ENCODE results near the gene HEATR1.
"Not testable (repeated sequence)": the region's sequence is repeated elsewhere in the genome, so short reads cannot be mapped to it uniquely, and the experiment has no call there.

Gene HEATR1

GRCh38 chr1:236509647-236510401 is 94.5 kb downstream of the HEATR1 start:
- DNase-seq (ENCODE audit: low read depth in 2 of 2) = no peak

- no peak for DNase-seq (ENCODE audit: low read depth in 2 of 2)
Measured at GRCh38 chr1:236509203-236509602, 95.1 kb downstream of the HEATR1 start.

DNA sequence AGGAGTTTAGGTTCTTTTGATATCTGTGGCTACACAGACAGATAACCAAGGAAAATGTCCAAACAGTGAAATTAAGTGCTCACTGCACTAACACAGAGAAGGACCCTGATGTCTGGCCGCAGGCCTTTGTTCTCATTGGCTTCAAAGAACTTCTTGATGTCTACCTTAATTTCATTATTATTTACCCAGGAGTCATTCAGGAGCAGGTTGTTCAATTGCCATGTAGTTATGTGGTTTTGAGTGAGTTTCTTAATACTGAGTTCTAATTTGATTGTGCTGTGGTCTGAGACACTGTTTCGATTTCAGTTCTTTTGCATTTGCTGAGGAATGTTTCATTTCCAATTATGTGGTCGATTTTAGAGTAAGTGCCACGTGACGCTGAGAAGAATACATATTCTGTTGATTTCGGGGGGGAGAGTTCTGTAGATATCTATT is 95.7 kb downstream of the HEATR1 start:
- no peak for DNase-seq (ENCODE audit: low read depth in 2 of 2)

- no peak for DNase-seq (ENCODE audit: low read depth in 2 of 2)
Measured at GRCh38 chr1:236507022-236507700, 97.2 kb downstream of the HEATR1 start.

- not testable (repeated sequence) for DNase-seq (ENCODE audit: low read depth in 2 of 2)
Measured at GRCh38 chr1:236504338-236504737, 100.0 kb downstream of the HEATR1 start.

DNA sequence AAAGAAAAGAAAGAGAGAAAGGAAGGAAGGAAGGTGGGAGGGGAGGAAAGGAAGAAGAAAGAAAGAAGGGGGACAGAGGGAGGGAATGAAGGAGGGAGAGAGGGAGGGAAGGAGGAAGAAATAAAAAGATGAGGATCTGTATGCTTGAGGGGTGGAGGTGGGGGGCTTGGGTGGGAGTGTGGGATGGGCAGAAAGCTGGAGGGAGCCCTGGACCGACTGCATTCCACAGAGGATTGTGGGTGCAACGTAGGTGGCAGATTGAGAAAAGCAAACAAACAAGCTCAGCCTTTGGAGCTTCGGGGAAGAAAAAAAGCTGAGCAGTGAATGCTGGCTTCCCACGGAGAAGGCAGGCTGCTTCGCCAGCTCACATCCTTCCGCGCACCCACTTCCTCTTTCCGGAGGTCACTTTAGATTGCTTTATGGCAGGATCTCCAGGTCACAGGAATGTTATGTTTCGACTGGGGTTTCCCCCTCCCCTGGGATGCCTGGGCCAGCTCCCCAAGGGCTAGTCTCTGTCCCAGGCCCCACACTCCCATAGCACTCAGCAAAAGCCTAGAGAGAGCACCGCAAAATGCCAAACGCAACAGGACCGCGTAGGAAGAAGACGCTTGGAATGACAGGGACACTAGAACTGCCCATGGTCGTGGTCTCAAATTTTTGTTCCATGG is 101.2 kb downstream of the HEATR1 start:
- no peak for DNase-seq (ENCODE audit: low read depth in 2 of 2)

DNA sequence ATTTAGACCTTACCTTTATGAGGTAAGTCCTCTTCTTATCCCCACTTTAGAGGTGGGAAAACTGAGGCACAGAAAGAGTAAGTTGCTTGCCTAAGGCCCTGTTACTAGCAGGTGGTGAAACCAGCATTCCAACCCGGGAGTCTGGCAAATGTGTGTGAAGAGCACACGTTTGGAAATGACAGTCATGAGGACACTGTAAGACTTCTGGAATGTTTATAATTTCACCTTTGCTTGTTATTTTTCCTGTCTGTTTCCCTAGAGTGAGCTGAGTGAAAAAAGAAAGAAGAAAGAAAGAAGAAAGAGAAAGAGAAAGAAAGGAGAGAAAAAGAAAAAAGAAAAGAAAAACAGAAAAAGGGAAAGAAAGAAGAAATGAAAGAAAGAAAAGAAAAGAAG is 101.7 kb downstream of the HEATR1 start:
- DNase-seq (ENCODE audit: low read depth in 2 of 2) = no peak

DNA sequence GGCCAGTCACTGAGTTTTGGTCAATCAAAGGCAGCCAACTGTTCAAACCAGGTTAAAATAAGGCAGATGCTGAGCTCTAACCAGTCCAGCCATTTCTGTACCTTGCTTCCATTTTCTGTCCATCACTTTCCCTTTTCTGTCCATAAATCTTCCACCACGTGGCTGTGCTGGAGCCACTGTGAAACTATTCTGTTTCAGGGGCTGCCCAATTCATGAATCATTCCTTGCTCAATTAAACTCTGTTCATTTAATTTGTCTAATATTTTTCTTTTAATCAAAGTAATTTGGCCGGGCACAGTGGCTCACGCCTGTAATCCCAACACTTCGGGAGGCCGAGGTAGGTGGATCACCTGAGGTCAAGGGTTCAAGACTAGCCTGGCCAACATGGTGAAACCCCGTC is 103.2 kb downstream of the HEATR1 start:
- DNase-seq (ENCODE audit: low read depth in 2 of 2) = no peak
